ENCODE results near the gene SUGCT. TPM values are rescaled to one million over a fixed set of nuclear protein-coding genes. Genes with fewer than 3 reads are reported as not detected.
"Not testable (repeated sequence)": the region's sequence is repeated elsewhere in the genome, so short reads cannot be mapped to it uniquely, and the experiment has no call there.

Gene SUGCT
- total RNA-seq (2014; rRNA removed) = 23.3 and 29.0 TPM in 2 replicates
- polyA plus RNA-seq (2012) = 110 TPM

DNA sequence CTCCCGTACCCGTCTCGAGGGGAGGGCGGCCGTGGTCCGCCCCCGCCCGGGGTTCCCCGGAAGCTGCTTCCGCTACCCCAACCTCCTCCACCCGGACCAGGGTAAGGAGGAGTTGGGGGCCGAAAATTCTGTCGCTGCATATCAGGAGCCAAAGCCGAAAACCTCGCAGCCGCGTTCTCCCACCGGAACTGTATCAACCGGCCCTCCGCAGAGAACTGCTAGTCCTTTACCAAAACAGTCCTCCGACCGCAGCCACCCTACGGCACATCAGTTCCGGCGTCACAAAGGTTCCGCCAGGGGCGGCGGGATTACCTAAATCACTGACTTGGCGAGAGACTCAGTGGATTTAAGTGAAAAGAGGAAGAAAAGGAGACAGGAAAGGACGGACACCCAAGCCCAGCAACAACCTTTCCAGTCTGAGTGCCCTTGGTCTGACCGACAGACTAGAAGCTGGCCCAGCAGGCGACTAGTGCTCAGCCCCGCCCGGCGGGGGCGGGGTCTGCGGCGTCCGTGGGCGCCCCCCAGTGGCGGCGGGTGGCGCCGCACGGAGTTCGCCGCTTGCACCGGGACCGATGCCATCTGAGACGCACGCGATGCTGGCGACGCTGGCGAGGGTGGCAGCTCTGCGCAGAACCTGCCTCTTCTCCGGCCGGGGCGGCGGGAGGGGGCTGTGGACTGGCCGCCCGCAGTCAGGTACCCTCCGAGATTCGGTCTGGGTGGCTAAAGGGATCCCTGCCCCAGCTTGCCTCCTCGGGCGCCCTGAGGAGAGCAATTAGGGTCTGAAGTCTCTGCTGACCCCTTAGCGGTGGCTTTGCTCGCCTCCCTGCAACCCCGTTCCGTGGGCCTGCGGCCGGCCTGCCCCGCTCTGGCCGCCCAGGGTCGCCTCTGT is at the start of gene SUGCT, which contains the start of gene MPLKIP:
Gene SUGCT (plus strand): TSS at position 578 of the 889 bp plus-strand sequence.
Gene MPLKIP (minus strand): TSS at position 195 of the 889 bp plus-strand sequence. CDS start 55 bp downstream, at position 140.
- DNase-seq (ENCODE audit: low read depth) = peak; percentile 88

GRCh38 chr7:40092182-40092581 is 42.6 kb upstream of the SUGCT start:
- DNase-seq (ENCODE audit: low read depth) = no peak

DNA sequence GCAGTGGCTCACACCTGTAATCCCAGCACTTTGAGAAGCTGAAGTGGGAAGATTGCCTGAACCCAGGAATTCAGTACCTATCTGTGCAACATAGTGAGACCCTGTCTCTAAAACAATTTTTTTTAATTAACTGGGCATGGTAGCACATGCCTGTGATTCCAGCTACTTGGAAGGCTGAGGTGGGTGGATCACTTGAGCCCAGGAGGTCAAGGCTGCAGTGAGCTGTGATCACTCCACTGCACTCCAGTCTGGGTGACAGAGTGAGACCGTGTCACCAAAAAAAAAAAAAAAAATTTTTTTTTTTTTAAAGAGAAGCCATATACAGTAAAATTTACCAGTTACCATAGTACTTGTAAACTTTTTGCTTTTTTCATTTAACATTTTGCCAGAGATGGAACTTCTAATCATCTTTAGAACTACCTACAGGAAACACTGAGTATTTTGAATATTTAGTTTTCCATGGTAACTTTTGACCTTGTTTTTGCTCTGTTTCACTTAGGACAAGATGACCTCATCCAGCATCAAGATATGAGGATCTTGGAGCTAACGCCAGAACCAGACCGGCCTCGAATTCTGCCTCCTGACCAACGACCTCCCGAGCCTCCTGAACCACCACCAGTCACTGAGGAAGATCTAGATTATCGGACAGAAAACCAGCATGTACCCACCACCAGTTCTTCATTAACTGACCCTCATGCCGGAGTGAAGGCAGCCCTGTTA is 41.0 kb upstream of the SUGCT start:
- no peak for DNase-seq (ENCODE audit: low read depth)

DNA sequence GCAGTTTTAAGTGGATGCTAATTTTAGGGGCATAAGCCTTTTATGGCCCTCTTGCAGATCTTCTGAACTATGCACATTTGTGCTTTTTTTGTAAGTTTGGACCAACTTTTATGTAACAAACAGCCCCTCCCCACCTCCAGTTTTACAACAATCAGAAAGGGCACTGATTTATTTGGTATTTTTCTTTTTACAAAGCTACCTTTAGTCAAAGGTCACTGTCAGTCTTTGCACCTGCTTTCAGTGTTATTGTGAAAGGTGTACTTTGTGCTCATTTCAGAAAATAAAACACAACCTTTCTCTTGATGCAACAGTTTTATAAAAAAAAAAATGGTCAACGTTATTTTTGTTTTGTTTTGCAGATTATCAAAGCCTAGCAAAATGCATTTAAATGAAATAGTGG is 39.6 kb upstream of the SUGCT start:
- no peak for DNase-seq (ENCODE audit: low read depth)

- no peak for DNase-seq (ENCODE audit: low read depth)
These were observed 39.0 kb upstream of the SUGCT start for GRCh38 chr7:40095695-40096327.

GRCh38 chr7:40097728-40098127 is 37.1 kb upstream of the SUGCT start:
- DNase-seq (ENCODE audit: low read depth) = no peak

DNA sequence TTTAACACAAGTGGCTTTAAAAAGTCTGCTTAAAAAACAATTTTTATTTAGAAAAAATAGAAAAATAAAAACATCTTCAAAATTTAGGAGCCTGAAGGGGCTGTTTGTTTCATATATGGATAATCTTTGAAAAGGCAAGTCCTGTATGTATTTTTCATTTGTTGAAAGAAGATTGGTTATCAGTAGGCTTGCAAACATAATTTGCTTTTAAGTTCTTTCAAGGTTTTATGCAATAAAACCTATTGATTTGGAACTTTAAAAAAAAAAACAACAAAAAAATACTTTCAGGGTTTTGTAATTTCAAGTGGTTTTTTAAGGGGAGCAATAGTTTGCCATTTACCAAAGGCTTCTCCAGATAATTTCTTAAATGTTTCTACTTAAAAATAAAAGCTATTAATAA is 36.0 kb upstream of the SUGCT start:
- no peak for DNase-seq (ENCODE audit: low read depth)

DNA sequence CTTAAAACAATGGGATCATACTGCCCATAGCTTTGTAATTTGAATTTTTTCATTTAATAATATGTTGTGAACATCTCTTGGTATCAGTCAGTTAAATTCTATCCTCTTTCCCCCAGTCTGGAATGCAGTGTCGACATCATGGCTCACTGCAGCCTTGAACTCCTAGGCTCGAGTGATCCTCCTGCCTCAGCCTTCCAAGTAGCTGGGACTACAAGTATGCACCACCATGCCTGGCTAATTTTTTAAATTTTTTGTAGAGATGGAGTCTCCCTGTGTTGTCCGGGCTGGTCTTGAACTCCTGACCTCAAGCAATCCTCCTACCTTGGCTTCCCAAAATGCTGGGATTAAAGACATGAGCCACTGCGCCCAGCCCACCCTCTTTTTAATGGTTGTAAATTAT is 35.0 kb upstream of the SUGCT start:
- DNase-seq (ENCODE audit: low read depth) = no peak

DNA sequence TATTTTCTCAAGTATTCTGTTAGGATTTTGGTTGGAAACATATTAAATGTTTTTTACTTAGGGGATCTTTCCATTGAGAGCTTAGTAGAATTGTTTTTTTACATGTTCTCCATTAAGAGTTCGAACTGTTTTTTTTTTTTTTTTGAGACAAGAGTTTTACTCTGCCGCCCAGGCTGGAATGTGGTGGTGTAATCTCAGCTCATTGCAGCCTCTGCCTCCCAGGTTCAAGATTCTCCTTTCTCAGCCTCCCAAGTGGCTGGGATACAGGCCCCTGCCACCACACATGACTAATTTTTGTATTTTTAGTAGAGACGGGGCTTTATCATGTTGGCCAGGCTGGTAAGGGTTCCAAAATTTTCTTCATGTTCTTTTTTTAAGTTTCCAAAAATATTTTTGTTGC is 33.6 kb upstream of the SUGCT start:
- no peak for DNase-seq (ENCODE audit: low read depth)

DNA sequence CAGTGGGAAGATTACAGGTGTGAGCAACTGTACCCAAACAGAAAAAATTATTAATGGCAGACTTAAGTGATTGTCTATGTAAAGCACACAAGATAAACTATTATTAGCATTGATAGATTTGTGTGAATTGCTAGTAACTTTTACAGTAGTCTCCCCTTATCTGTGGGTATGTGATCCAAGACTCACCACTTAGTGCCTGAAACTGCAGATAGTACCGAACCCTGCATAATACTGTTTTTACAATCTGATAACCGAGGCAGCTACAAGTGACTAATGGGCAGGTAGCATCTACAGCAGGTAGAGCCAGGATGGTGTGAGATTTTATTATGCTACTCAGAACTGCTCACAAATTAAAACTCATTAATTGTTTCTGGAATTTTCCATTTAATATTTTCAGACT is 31.9 kb upstream of the SUGCT start:
- no peak for DNase-seq (ENCODE audit: low read depth)

GRCh38 chr7:40105879-40106473 is 28.8 kb upstream of the SUGCT start:
- peak; percentile 8 for DNase-seq (ENCODE audit: low read depth)

GRCh38 chr7:40115936-40116335 is 18.9 kb upstream of the SUGCT start:
- DNase-seq (ENCODE audit: low read depth) = no peak

DNA sequence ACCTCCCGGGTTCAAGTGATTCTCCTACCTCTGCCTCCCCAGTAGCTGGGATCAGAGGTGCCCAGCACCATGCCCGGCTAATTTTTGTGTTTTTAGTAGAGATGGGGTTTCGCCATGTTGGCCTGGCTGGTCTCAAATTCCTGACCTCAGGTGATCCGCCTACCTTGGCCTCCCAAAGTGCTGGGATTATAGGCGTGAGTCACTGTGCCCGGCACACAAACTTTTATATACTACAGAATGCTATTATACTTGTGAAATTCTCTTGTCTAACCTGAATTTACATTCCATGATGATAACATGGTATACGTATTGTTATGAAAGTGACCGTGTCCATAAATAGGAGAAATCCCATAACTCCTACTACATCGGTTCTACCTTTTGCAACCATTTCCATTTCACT is 17.6 kb upstream of the SUGCT start:
- DNase-seq (ENCODE audit: low read depth) = not testable (repeated sequence)

DNA sequence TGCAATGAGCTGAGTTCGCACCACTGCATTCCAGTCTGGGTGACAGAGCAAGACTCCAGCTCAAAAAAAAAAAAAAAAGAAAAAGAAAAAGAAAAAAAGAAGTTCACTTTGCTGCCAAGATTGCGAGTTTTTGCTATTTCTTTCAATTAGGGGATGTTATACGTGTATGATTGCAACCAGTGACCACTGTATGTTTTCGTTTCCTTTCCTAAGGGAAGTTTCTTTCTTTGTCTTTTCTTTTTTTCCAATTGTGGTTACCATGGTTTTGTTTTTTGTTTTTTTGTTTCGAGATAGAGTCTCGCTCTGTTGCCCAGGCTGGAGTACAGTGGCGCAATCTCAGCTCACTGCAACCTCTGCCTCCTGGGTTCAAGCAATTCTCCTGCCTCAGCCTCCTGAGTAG is 16.6 kb upstream of the SUGCT start:
- DNase-seq (ENCODE audit: low read depth) = not testable (repeated sequence)

DNA sequence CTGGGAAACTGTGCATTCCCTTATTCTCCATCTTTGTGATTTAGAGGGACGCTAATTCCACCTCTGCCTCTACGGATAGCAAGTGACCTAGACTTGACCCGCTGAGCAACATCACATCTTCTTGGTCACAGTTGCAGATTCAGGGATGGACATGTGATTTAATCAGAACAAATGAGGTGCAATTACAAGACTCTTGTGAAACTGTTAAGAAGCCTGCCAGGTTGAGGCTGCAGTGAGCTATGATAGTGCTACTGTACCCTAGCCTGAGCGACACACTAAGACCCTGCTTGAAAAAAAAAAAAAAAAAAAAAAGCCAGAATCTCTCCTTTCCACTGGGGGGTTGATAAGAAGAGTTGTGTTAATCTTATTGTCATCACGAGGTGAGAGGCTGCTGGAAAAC is 14.8 kb upstream of the SUGCT start:
- DNase-seq (ENCODE audit: low read depth) = no peak

- not testable (repeated sequence) for DNase-seq (ENCODE audit: low read depth)
These were observed 12.5 kb upstream of the SUGCT start for GRCh38 chr7:40122100-40122939.

DNA sequence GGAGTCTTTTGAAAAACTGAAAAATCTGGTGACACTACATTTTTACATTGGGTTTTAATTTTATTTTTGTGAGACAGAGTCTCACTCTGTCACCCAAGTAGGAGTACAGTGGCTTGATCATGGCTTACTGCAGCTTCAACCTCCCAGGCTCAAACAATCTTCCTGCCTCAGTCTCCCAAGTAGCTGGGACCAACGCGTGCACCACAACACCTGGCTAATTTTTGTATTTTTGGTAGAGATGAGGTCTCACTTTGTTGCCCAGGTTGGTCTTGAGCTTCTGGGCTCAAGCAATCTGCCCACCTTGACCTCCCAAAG is 11.9 kb upstream of the SUGCT start:
- DNase-seq (ENCODE audit: low read depth) = no peak

DNA sequence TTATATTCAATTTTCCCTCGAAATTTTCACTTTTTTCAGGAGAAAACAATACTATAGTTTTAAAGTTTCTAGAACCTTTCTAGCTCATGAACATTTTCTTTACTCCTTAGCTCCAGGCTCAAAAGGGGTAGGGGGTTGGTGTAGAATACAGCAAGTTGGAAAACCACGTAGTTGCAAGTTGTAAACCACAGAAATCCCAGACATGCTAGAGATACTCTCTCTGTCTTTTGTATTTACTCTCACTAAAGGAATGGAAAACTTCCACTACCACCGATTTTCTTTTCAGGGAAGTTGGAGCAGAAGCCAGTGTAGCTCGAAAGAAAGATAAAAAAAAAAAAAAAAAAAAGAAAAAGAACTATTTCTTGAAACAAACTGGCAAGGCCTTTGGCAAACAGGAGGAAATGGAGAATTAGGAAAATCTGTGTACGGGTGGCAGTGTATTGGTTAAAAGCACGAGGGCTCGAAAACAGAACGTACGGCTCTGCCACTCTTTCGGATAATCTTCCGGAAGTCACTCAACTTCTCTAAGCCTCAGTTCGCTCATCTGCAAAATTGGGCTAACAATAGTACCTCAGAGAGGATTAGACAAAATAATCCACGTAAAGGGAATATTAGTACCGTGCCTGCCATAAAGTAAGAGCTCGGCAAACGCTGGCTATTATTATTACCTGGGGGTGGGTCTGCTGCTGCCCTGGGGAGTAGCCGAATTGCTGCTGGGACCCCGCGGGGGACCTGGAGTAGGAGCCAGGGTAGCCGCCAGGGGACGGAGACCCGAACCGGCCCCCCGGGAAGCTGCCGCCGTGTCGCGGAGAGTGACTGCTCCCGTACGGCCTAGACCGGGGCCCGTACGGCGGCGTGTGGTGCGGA is 1.0 kb upstream of the SUGCT start:
- peak; percentile 39 for DNase-seq (ENCODE audit: low read depth)

DNA sequence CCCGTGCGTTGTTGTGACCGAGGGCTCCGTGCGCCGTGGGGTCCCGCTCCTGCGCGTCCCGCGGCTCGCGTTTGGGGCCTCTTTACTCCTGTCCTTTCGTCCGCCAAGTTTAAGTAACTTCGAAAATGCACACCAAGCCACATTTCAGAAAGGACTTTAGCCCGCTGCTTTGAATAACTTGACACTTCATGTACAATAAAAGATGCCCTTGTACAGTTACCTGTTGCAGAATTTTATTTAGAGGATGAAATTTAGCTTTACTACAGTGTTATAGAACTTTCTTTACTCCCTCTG is 459 bp downstream of the SUGCT start:
- no peak for DNase-seq (ENCODE audit: low read depth)

GRCh38 chr7:40137563-40137962 is 2.8 kb downstream of the SUGCT start:
- no peak for DNase-seq (ENCODE audit: low read depth)
